ENCODE data around the gene ERC2.

DNA sequence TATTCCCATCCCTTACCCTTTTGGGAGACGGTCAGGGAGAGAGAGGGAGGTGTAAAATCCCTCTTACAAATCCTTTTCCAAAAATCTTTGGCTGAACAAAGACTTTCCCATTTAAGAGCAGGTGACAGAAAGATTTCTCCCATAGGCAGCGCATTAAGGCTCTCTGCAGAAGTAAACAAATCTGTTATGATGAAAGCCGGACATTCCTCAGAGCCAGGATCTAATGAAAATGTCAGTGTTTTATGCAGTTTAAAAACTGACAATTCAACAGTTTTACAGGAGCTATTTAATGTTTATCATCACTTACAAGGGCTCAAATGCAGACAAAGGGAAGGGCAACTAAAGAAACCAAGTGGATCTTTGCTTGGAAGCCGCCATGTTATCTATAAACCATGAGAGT, 872.8 kb downstream of the ERC2 start:
- TF ChIP-seq CTCF (IDR thresholded peaks at IDR 0.05) (no peak), POLR2A (IDR thresholded peaks at IDR 0.05) (no peak), POLR2AphosphoS5 (IDR thresholded peaks at IDR 0.05) (peak; percentile 65 to 93 (median 84)), EP300 (IDR thresholded peaks at IDR 0.05) (peak in 3 of 4 donors; percentile 41 to 60 (median 57))
